ENCODE data around the gene GALR2. TPM values are rescaled to one million over a fixed set of nuclear protein-coding genes. Genes with fewer than 3 reads are reported as not detected.

Gene GALR2
- total RNA-seq, 4 donors from 2014 or later, result 0.18 TPM; not detected in 3

- Histone ChIP-seq H3K27me3 (no peaks in the 10 kb centered on the region), H3K36me3 (peaks cover 0 to 23% of the 10 kb centered on the region in 2 donors), H3K27ac (no peak overlapping the region), H3K4me1 (peaks cover 13 to 18% of the 10 kb centered on the region in 2 donors), H3K4me3 (no peak overlapping the region), H3K9me3 (no peaks in the 10 kb centered on the region)
- no peak for ATAC-seq
- TF ChIP-seq POLR2A (IDR thresholded peaks at IDR 0.05), result no peak
- TF ChIP-seq CTCF (IDR thresholded peaks at IDR 0.05 in 4 of 5, conservative IDR thresholded peaks at IDR 0.05 in 1 of 5), result no peak
- intact Hi-C loops (cut with DNase I; ENCODE audit: low total_unique reads), result loop anchor here (5.0 kb wide), 1 partner anchor 128 kb away; the partner anchor contains the start of genes ACOX1 and TEN1
- in situ Hi-C loops (cut with MboI; ENCODE audit: low sequenced_read_pairs in 4 of 4), result no loop called here
- DNase-seq, result no peak
Observed at GRCh38 chr17:76104896-76105231, 30.3 kb downstream of the GALR2 start.

GRCh38 chr17:76106703-76107102, 32.1 kb downstream of the GALR2 start:
- Histone ChIP-seq H3K27ac (no peak overlapping the region), H3K4me1 (peaks cover 13 to 18% of the 10 kb centered on the region in 2 donors), H3K4me3 (no peak overlapping the region), H3K27me3 (no peaks in the 10 kb centered on the region), H3K9me3 (no peaks in the 10 kb centered on the region), H3K36me3 (peaks cover 0 to 4% of the 10 kb centered on the region in 2 donors)
- ATAC-seq (no peak), DNase-seq (no peak)
- intact Hi-C loops (cut with DNase I; ENCODE audit: low total_unique reads), result no loop called here
- TF ChIP-seq POLR2A (IDR thresholded peaks at IDR 0.05), result no peak
- TF ChIP-seq CTCF (IDR thresholded peaks at IDR 0.05 in 4 of 5, conservative IDR thresholded peaks at IDR 0.05 in 1 of 5), result no peak
- in situ Hi-C loops (cut with MboI; ENCODE audit: low sequenced_read_pairs in 4 of 4), result no loop called here

DNA sequence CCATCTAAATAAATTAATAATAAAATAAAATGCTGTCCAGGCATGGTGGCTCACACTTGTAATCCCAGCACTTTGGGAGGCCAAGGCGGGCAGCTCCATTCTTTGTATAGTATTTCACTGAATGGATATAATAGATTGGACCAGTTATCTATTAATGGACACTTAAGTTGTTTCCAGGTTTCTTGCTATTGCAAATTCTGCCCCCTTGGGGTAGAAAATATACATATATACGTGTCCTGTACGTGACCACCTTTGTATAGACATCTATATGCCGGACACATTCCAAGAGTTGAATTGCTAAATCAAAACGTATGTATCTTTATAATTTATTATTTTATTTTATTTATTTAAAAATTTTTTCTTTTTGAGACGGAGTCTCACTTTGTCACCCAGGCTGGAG, 32.9 kb downstream of the GALR2 start:
- intact Hi-C loops (cut with DNase I; ENCODE audit: low total_unique reads), result no loop called here
- Histone ChIP-seq H3K27me3 (no peaks in the 10 kb centered on the region), H3K4me3 (no peak overlapping the region), H3K4me1 (peaks cover 10 to 14% of the 10 kb centered on the region in 2 donors), H3K27ac (no peak overlapping the region), H3K9me3 (no peaks in the 10 kb centered on the region), H3K36me3 (no peaks in the 10 kb centered on the region)
- no peak for DNase-seq
- TF ChIP-seq CTCF (IDR thresholded peaks at IDR 0.05 in 4 of 5, conservative IDR thresholded peaks at IDR 0.05 in 1 of 5), result no peak
- no peak for TF ChIP-seq POLR2A (IDR thresholded peaks at IDR 0.05)
- in situ Hi-C loops (cut with MboI; ENCODE audit: low sequenced_read_pairs in 4 of 4), result no loop called here
- ATAC-seq, result no peak

DNA sequence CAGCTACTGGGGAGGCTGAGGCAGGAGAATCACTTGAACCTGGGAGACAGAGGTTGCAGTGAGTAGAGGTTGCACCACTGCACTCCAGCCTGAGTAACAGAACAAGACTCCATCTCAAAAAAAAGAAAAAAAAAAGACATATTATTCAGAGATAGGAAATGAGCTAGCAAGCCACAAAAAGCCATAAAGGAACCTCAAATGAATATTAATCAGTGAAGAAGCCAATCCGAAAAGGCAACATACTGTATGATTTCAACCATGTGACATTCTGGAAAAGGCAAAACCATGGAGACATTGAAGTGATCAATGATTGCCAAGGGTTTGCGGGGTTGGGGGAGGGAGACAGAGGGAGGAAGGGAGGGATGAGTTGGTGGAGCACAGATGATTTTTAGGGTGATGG, 37.4 kb downstream of the GALR2 start:
- ATAC-seq (no peak), DNase-seq (no peak)
- H3K27me3 ChIP-seq, result no peaks in the 10 kb centered on the region
- H3K27ac ChIP-seq, result no peak overlapping the region
- H3K36me3 ChIP-seq, result no peaks in the 10 kb centered on the region
- H3K4me3 ChIP-seq, result no peak overlapping the region
- no peak for TF ChIP-seq CTCF (IDR thresholded peaks at IDR 0.05 in 4 of 5, conservative IDR thresholded peaks at IDR 0.05 in 1 of 5)
- no peak for TF ChIP-seq POLR2A (IDR thresholded peaks at IDR 0.05)
- in situ Hi-C loops (cut with MboI; ENCODE audit: low sequenced_read_pairs in 4 of 4) (loop anchor here in 1 of 4 donors (10.0 kb wide), 1 partner anchor 73 kb away; no protein-coding TSS in a partner anchor), intact Hi-C loops (cut with DNase I; ENCODE audit: low total_unique reads) (no loop called here)
- no peaks in the 10 kb centered on the region for H3K4me1 ChIP-seq
- no peaks in the 10 kb centered on the region for H3K9me3 ChIP-seq

GRCh38 chr17:76115138-76115754, 40.7 kb downstream of the GALR2 start:
- Histone ChIP-seq H3K27ac (no peak overlapping the region), H3K9me3 (no peaks in the 10 kb centered on the region), H3K4me1 (no peaks in the 10 kb centered on the region), H3K27me3 (no peaks in the 10 kb centered on the region), H3K36me3 (no peaks in the 10 kb centered on the region), H3K4me3 (no peak overlapping the region)
- TF ChIP-seq CTCF (IDR thresholded peaks at IDR 0.05 in 4 of 5, conservative IDR thresholded peaks at IDR 0.05 in 1 of 5) (no peak), POLR2A (IDR thresholded peaks at IDR 0.05) (no peak)
- DNase-seq (no peak), ATAC-seq (no peak)
- intact Hi-C loops (cut with DNase I; ENCODE audit: low total_unique reads), result no loop called here
- in situ Hi-C loops (cut with MboI; ENCODE audit: low sequenced_read_pairs in 4 of 4), result loop anchor here in 1 of 4 donors (10.0 kb wide), 1 partner anchor 70 kb away; no protein-coding TSS in a partner anchor
